Neutrophil (primary cell): Measurements from ENCODE around the gene OR2C1.
A peak's percentile ranks its signal among the peaks of the same experiment; 100 is the strongest.

Experiments used
- H3K27ac ChIP-seq: fragments of 200-600 bp; sonication (generic); 2 replicates; pipeline ENCODE4 v1.5.1; 2016; ENCODE audit warnings: mild to moderate bottlenecking, moderate library complexity
- H3K27me3 ChIP-seq: fragments of 200-600 bp; sonication (generic); 2 replicates; pipeline ENCODE4 v1.6.0; 2016; ENCODE audit warnings: mild to moderate bottlenecking
- H3K36me3 ChIP-seq: fragments of 200-600 bp; sonication (generic); 2 replicates; pipeline ENCODE4 v1.5.1; 2017
- H3K4me1 ChIP-seq, 2 experiments: fragments of 200-600 bp in 1 of 2; sonication (generic) in 1 of 2; 1 replicate in 1 of 2; 2 replicates in 1 of 2; pipeline versions ENCODE4 v1.5.1 to v1.6.1; 2013 to 2016; ENCODE audit warnings: low read depth in 1 of 2, low read length in 1 of 2, mild to moderate bottlenecking in 1 of 2, moderate library complexity in 1 of 2; ENCODE audit not compliant: control insufficient read depth in 1 of 2, insufficient read depth in 1 of 2
- H3K4me3 ChIP-seq, 2 experiments: fragments of 200-600 bp in 1 of 2; sonication (generic) in 1 of 2; 1 replicate in 1 of 2; 2 replicates in 1 of 2; pipeline ENCODE4 v1.5.1; 2013 to 2016; ENCODE audit warnings: low read depth in 1 of 2, low read length in 1 of 2, mild to moderate bottlenecking in 1 of 2, moderate library complexity in 1 of 2
- H3K9me3 ChIP-seq: fragments of 200-600 bp; sonication (generic); 2 replicates; pipeline ENCODE4 v1.5.1; 2016
- TF ChIP-seq, protein P1 (sequence below): fragments of 200-600 bp; sonication (generic); IDR thresholded peaks from 2 replicates; pipeline ENCODE4 v1.5.1; 2016; ENCODE audit warnings: antibody characterized with exemption

OR2C1 gene

DNA sequence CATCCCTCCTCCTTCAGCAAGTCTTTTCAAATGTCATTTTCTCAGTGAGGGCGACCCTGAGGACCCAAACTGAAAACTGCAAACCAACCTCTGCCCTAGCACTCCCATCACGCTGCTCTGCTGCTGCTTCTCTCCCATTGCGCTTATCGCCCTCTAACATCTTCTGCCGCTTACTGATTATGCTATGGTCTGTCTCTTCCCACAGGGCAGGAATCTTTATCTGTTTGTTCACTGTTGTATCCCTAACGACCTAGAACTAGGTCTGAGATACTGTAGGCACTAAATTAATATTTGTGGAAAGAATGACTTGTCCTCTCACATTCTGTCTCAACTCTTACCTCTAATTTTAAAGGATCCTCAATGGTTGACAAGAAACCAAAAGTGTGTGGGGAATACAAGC, 32.6 kb downstream of the OR2C1 start:
- TF ChIP-seq, protein P1, sequence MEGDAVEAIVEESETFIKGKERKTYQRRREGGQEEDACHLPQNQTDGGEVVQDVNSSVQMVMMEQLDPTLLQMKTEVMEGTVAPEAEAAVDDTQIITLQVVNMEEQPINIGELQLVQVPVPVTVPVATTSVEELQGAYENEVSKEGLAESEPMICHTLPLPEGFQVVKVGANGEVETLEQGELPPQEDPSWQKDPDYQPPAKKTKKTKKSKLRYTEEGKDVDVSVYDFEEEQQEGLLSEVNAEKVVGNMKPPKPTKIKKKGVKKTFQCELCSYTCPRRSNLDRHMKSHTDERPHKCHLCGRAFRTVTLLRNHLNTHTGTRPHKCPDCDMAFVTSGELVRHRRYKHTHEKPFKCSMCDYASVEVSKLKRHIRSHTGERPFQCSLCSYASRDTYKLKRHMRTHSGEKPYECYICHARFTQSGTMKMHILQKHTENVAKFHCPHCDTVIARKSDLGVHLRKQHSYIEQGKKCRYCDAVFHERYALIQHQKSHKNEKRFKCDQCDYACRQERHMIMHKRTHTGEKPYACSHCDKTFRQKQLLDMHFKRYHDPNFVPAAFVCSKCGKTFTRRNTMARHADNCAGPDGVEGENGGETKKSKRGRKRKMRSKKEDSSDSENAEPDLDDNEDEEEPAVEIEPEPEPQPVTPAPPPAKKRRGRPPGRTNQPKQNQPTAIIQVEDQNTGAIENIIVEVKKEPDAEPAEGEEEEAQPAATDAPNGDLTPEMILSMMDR, result no peak
- H3K4me3 ChIP-seq, result no peak overlapping the region
- H3K27me3 ChIP-seq, result no peaks in the 10 kb centered on the region
- H3K36me3 ChIP-seq, result peaks cover 62% of the 10 kb centered on the region
- no peak overlapping the region for H3K27ac ChIP-seq
- peaks cover 22% of the 10 kb centered on the region for H3K9me3 ChIP-seq
- no peaks in the 10 kb centered on the region for H3K4me1 ChIP-seq

DNA sequence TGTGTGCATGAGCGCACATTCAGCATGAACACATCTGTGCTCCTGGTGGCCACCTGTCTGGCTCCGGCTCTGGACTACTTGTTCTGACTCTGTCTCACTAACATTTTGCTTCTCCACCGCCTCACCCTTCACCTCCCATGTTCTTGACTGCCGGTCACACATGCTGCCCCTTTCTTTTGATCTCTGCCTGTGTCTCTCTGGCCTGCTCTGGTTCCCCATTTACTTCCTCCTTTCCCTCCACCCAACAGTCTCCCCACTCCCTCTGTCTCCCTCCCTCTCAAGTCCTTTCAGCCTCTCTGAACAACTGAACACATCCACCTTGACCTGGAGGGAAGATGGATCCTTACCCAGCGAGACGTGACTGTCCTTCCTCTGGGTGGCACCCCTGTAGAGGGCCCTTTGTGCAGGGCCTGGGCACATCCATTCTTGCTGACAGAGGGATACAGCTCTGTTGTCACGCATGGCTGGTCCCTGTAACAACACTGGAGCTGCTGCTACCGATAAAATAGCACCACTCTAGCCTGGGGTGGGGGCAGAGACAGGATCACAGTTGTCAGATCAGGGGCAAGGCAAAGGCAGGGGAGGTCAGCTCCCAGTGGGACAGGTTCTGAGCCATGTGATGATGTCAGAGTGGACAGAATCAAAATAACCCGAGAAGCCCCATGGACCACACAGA, 34.1 kb downstream of the OR2C1 start:
- peaks cover 7% of the 10 kb centered on the region for H3K9me3 ChIP-seq
- TF ChIP-seq, protein P1, result no peak
- H3K36me3 ChIP-seq, result peaks cover 55% of the 10 kb centered on the region
- H3K27ac ChIP-seq, result no peak overlapping the region
- no peaks in the 10 kb centered on the region for H3K27me3 ChIP-seq
- no peaks in the 10 kb centered on the region for H3K4me1 ChIP-seq
- H3K4me3 ChIP-seq, result no peak overlapping the region

- peaks cover 4% of the 10 kb centered on the region for H3K9me3 ChIP-seq
- H3K4me1 ChIP-seq, result peaks cover 17 to 22% of the 10 kb centered on the region in 2 experiments
- TF ChIP-seq, protein P1, result no peak
- H3K27ac ChIP-seq, result peak overlapping the region; percentile 85
- H3K36me3 ChIP-seq, result peaks cover 30% of the 10 kb centered on the region
- no peaks in the 10 kb centered on the region for H3K27me3 ChIP-seq
- H3K4me3 ChIP-seq, result peak overlapping the region; percentile 83
Observed at GRCh38 chr16:3400446-3400778, 44.7 kb downstream of the OR2C1 start.

DNA sequence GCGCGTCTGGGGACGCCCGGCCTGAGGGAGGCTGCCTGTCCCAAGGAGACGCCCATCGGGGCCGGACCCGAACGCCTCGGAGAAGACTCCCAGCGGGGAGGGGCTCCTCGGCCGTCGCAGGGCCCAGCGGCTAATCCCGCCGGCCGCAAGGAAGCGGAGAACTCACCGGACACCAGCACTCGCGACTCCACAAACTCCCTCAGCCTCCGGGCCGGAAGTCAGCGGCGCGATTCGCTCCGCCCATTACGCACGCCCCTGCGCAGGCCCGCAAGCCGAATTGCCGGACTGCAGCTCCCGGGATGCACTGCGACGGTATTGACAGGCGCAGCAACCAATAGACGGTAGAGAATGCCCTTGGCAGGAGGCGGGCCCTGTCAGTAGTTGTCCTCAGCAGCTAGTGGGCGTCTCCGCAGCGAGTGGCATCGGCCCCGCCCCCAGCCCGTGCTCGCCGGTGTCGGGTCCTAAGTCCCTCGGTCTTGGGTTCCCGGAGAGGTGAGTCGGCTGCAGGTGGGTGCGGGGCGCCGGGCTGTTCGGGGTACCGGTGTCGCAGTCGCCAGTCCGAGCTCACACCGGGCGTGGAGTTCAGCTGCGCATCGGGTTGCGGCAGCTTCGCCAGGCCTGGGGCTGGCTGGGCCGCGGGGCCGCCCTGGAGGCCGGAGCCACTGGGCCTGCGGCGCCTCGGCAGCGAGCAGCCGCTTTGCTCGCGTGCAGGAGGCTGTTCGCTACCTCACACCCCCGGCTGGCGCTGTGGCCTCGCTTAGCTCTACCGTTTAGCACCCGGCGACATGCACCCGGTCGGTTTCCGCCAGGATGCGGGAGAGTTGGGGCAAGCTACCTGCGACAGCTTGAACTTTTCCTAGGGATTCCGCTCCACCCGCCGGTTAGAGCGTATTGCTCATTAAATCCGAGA, 45.3 kb downstream of the OR2C1 start, which contains the start of the genes ZNF174 and ZSCAN32:
Gene ZNF174 (plus strand): TSS at position 437 of the 910 bp plus-strand sequence. CDS start 790 bp downstream, outside the sequence.
Gene ZSCAN32 (minus strand): TSS at position 226 of the 910 bp plus-strand sequence. CDS start 3,447 bp downstream, outside the sequence.
- peaks cover 17 to 22% of the 10 kb centered on the region in 2 experiments for H3K4me1 ChIP-seq
- H3K27ac ChIP-seq, result peak within 1 kb of the TSS; percentile 85
- peaks cover 9% of the 10 kb centered on the region for H3K9me3 ChIP-seq
- H3K36me3 ChIP-seq, result peaks cover 32% of the 10 kb centered on the region
- peak within 1 kb of the TSS; percentile 83 for H3K4me3 ChIP-seq
- TF ChIP-seq, protein P1, result peak; percentile 48
- H3K27me3 ChIP-seq, result no peaks in the 10 kb centered on the region

DNA sequence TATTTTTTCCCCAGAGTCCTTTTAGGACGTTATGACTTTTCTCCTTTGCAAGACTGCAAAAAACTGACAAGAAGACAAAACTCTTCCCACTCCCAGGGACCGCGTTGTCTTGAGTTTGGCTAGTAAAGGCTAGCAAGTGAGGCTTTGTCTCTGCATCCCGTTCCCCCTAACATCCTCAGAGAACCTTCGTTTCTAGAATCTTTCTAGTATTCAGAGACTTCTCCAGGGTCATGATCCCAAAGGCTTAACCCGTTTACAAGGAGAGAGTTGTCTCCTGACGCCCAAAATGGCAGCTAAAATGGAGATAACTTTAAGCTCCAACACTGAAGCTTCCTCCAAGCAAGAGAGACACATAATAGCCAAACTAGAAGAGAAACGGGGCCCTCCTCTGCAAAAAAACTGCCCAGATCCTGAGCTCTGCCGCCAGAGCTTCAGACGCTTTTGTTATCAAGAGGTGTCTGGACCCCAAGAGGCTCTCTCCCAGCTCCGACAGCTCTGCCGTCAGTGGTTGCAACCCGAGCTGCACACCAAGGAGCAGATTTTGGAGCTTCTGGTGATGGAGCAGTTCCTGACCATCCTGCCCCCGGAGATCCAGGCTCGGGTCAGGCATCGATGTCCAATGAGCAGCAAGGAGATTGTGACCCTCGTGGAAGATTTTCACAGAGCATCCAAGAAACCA, 46.2 kb downstream of the OR2C1 start:
- Histone ChIP-seq H3K27ac (peak overlapping the region; percentile 85), H3K9me3 (peaks cover 9% of the 10 kb centered on the region), H3K4me1 (peaks cover 17 to 22% of the 10 kb centered on the region in 2 experiments), H3K27me3 (no peaks in the 10 kb centered on the region), H3K4me3 (peak overlapping the region; percentile 83), H3K36me3 (peaks cover 37% of the 10 kb centered on the region)
- TF ChIP-seq, protein P1, result no peak
